Epithelial cell of esophagus (primary cell): ENCODE measurements around the gene SMAD1.

Source experiments
- DNase-seq: peaks from one replicate; pipeline ENCODE4 v3.0.0; 2010; ENCODE audit warnings: low read depth
- H3K4me3 ChIP-seq: 2 replicates; pipeline ENCODE4 v1.5.1; 2011; ENCODE audit warnings: mild to moderate bottlenecking, low read length, control low read depth
- CTCF ChIP-seq: IDR thresholded peaks from 2 replicates; pipeline ENCODE4 v1.5.1; 2011; ENCODE audit warnings: low read depth, mild to moderate bottlenecking, low read length, control low read depth, inconsistent platforms; ENCODE audit not compliant: insufficient read depth; ENCODE audit errors: missing control alignments

Gene SMAD1

GRCh38 chr4:145541346-145541745, 59.7 kb downstream of the SMAD1 start:
- H3K4me3 ChIP-seq: no peak overlapping the region
- DNase-seq: peak; percentile 41
- TF ChIP-seq CTCF: no peak

- TF ChIP-seq CTCF: no peak
- DNase-seq: no peak
- no peak overlapping the region for H3K4me3 ChIP-seq
These were observed 63.4 kb downstream of the SMAD1 start for GRCh38 chr4:145545031-145545430.

- TF ChIP-seq CTCF: no peak
- DNase-seq: peak; percentile 98
- H3K4me3 ChIP-seq: no peak overlapping the region
These were observed 64.0 kb downstream of the SMAD1 start for GRCh38 chr4:145545538-145546174.

- no peak overlapping the region for H3K4me3 ChIP-seq
- DNase-seq: peak; percentile 49
- TF ChIP-seq CTCF: no peak
These were observed 64.7 kb downstream of the SMAD1 start for GRCh38 chr4:145546175-145546915.

- no peak for DNase-seq
- no peak for TF ChIP-seq CTCF
- H3K4me3 ChIP-seq: no peak overlapping the region
These were observed 70.0 kb downstream of the SMAD1 start for GRCh38 chr4:145551660-145552059.

GRCh38 chr4:145552181-145552822, 70.6 kb downstream of the SMAD1 start:
- no peak for DNase-seq
- TF ChIP-seq CTCF: no peak
- H3K4me3 ChIP-seq: no peak overlapping the region

GRCh38 chr4:145553375-145553774, 71.7 kb downstream of the SMAD1 start:
- TF ChIP-seq CTCF: no peak
- DNase-seq: no peak
- H3K4me3 ChIP-seq: no peak overlapping the region
